Stimulated activated CD8-positive, alpha-beta memory T cell treated with anti-CD3 and anti-CD28 coated beads, Interleukin-7, amount 100 ng/mL, for 24 hours (primary cell): ENCODE results near the gene DDX25.

Source experiments
- DNase-seq: peaks from one replicate; pipeline ENCODE4 v3.0.0-alpha.2; 2020; ENCODE audit warnings: low read depth

The DDX25 gene

DNA sequence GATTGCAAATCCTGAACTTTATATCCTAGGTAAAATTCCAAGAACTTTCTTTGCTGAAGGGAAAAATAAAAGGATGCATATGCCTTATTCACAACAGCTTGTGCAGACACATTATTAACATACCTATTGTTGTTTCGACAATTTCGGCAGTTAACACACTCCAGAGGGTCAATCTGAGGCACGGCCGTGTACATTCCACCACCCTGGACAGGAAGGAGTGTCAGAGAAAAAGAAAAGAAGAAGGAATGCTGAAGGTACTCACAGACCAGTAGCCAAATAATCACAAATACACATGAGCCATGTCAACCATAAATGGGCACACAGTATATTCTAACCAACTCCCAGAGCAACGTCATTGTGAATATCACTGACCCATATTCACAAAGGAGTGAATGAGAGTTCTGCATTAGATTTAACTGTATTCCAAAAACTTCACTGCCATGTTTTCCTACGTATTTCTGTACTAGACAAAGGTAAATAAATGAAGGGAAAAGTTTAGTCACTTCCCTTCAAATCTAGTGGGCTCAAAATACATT is 73.9 kb downstream of the DDX25 start:
- DNase-seq, result no peak
